NB4 (cell line): ENCODE data around the gene RREB1.

ENCODE experiments used
- DNase-seq: peaks from one replicate; pipeline ENCODE4 v3.0.0; 2010; ENCODE audit warnings: low read depth
- H3K4me3 ChIP-seq: one replicate; pipeline ENCODE4 v1.5.1; 2011; ENCODE audit warnings: mild to moderate bottlenecking, low read depth, low read length, moderate library complexity
- CTCF ChIP-seq: IDR thresholded peaks from one replicate; pipeline ENCODE4 v1.5.1; 2012; ENCODE audit warnings: low read depth, low read length
- MAX ChIP-seq: IDR thresholded peaks from 2 replicates; pipeline ENCODE4 v1.6.1; 2011; ENCODE audit warnings: low read depth, low read length
- MYC ChIP-seq: IDR thresholded peaks from 2 replicates; pipeline ENCODE4 v1.6.1; 2011; ENCODE audit warnings: low read depth, low read length
- POLR2A ChIP-seq: IDR thresholded peaks from 2 replicates; pipeline ENCODE4 v1.6.1; 2011; ENCODE audit warnings: mild to moderate bottlenecking; ENCODE audit not compliant: insufficient read length; ENCODE audit errors: extremely low read depth

Gene RREB1

DNA sequence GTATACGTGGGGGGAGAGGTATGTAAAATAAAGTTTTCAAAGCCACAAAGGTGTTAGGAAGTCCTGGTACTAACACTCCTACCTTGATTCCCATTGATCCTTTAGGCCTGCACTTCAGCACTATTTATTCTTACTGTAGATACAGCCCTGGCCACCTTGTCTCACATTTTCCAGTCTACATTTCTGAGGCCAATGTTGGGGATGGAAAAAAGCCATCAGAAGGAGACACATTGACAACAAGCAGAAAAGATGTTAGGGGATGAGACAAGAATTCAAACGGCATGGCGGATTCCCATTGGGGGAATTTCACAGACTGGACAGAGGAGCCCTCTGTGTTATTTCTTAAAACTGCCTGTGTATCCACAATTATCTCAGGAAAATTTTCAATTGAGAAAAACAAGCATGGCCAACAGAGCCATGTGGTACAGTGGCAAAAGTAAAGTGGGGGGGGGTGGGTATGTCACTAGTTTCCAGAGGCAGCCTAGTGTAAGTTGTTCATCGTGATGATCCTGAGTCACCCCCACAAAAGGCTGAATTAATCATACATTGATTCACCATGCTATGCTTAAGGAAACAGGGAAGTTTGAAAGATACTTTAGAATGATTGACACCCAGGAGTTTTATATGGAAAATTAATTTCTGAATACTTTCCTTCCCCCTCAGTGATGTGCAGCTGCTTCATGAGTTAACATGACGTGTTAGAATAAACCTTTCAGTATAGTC is 40.5 kb downstream of the RREB1 start:
- TF ChIP-seq POLR2A (no peak), MYC (0 out of 2 replicates have a peak, but pooled peaks have one; percentile 7), MAX (no peak), CTCF (no peak)
- peak; percentile 64 for DNase-seq
- peak overlapping the region; percentile 78 for H3K4me3 ChIP-seq

GRCh38 chr6:7150381-7151064 is 42.8 kb downstream of the RREB1 start:
- TF ChIP-seq CTCF (no peak), POLR2A (no peak), MAX (peak; percentile 63)
- DNase-seq = peak; percentile 83
- H3K4me3 ChIP-seq = peak overlapping the region; percentile 16

DNA sequence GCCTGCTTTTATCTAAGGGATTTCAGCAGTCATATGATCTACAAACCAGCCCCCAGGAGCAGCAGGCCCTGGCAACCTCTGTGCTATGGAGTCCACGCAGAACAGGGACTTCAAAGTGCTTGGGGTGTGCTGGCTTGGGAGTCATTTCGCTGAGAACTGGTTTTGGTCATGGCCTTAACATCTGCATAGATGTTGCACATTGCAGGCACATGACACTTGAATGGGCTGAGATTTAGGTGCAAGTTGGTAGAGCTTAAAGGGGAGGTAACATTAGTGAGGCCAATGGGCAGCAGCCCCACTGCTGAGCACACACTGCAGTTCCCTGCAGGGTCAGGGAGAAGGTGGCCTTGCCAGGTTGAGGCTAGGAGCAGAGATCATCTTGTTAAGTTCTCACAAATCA is 43.6 kb downstream of the RREB1 start:
- peak; percentile 56 for DNase-seq
- no peak for TF ChIP-seq POLR2A
- TF ChIP-seq CTCF = no peak
- TF ChIP-seq MAX = peak; percentile 17; the same call in 1 of the 2 replicates
- no peak overlapping the region for H3K4me3 ChIP-seq

GRCh38 chr6:7152462-7152861 is 44.7 kb downstream of the RREB1 start:
- DNase-seq = peak; percentile 62

GRCh38 chr6:7153789-7154188 is 46.0 kb downstream of the RREB1 start:
- DNase-seq = peak; percentile 51
- TF ChIP-seq POLR2A = no peak
- TF ChIP-seq MYC = 0 out of 2 replicates have a peak, but pooled peaks have one; percentile 9
- TF ChIP-seq MAX = 0 out of 2 replicates have a peak, but pooled peaks have one; percentile 25
- no peak for TF ChIP-seq CTCF
- H3K4me3 ChIP-seq = no peak overlapping the region

More at GRCh38 chr6:7152462-7152861, 44.7 kb downstream of the RREB1 start:
- H3K4me3 ChIP-seq = no peak overlapping the region
- TF ChIP-seq MAX (no peak; the same call in 1 of the 2 replicates), POLR2A (no peak), MYC (no peak), CTCF (no peak)
